ENCODE results near the gene TRAF6.

DNA sequence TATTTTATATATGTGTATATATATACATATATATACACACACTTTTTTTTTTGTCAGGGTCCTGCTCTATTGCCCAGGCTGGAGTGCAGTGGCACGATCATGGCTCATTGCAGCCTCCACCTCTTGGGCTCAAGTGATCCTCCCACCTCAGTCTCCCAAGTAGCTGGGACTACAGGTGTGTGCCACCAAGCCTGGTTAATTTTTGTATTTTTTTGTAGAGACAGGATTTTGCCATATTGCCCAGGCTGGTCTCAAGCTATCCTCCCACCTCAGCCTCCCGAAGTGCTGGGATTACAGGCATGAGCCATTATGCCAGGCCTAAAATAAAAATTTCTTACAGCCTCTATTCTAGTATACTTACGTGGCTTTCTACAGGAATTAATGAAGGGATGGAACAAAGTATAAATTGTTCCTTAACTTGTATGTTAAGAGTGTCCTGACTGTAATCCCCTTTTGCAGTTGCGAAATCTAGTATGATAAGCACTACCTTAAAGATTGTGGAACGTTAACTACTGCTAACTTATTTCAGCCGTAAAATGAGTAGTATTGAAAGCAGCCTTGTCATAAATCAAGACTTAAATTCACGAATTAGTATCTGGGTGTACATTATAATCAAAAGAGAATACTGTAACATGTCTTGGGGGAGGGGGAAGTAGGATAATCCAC is 2.1 kb downstream of the TRAF6 start:
- TF ChIP-seq, protein P1, sequence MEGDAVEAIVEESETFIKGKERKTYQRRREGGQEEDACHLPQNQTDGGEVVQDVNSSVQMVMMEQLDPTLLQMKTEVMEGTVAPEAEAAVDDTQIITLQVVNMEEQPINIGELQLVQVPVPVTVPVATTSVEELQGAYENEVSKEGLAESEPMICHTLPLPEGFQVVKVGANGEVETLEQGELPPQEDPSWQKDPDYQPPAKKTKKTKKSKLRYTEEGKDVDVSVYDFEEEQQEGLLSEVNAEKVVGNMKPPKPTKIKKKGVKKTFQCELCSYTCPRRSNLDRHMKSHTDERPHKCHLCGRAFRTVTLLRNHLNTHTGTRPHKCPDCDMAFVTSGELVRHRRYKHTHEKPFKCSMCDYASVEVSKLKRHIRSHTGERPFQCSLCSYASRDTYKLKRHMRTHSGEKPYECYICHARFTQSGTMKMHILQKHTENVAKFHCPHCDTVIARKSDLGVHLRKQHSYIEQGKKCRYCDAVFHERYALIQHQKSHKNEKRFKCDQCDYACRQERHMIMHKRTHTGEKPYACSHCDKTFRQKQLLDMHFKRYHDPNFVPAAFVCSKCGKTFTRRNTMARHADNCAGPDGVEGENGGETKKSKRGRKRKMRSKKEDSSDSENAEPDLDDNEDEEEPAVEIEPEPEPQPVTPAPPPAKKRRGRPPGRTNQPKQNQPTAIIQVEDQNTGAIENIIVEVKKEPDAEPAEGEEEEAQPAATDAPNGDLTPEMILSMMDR (conservative IDR thresholded peaks at IDR 0.05) = no peak
- TF ChIP-seq ZFX (IDR thresholded peaks at IDR 0.05) = no peak
